Endometrium (tissue), 2 donors: Measurements from ENCODE around the gene NSA2.
"Not testable (repeated sequence)": the region's sequence is repeated elsewhere in the genome, so short reads cannot be mapped to it uniquely, and the experiment has no call there.

Experiments
- FAIRE-seq: peaks from 2 replicates; lab custom pipeline; 2012; peaks lifted over from hg19 to GRCh38; lab: Jason Lieb, UNC
- donor health status: control.
- donor health status: control.

Gene NSA2

DNA sequence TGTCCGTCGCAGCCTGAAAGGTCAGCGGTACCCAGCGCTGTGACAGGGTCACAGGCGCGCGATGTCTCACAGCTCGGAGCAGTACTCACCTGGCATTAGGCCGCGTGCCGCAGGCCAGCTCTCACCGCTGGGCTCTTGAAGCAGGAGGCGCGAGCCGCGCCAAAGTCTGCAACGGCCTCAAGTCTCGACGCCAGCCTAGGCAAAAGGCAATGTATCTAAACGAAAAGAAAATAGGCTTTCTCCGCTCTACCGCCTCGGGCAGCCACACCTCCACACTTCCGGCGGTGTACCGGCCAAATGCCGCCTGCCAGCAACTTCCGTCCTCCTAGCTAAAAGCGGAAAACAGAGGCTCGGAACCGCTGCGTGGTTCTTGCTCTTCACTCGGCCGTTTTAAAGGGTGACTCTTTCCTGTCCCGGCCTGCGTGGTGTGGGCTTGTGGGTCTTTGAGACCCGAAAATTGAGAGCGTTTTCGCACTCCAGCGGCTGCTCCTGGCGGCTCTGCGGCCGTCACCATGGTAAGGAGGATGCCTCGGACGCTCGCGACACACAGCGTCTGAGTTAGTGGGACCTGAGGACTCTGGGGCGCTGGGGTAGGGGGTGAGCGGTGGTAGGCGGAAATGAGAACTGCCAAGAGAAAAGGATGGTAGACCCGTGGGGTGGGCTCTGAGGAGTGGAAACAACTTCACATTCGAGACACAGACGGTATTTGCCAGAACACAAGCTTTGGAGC lies at the start of gene NSA2, which contains the start of gene GFM2:
Gene NSA2 (plus strand): TSS at position 401 of the 730 bp plus-strand sequence. CDS start 112 bp downstream, at position 513.
Gene GFM2 (minus strand): TSS at position 269 of the 730 bp plus-strand sequence. CDS start 3,375 bp downstream, outside the sequence.
- peak; percentile 61 for FAIRE-seq

GRCh38 chr5:74717596-74717995 lies 49.5 kb upstream of the NSA2 start:
- FAIRE-seq: no peak

- no peak for FAIRE-seq
Measured at GRCh38 chr5:74722271-74722670, 44.8 kb upstream of the NSA2 start.

DNA sequence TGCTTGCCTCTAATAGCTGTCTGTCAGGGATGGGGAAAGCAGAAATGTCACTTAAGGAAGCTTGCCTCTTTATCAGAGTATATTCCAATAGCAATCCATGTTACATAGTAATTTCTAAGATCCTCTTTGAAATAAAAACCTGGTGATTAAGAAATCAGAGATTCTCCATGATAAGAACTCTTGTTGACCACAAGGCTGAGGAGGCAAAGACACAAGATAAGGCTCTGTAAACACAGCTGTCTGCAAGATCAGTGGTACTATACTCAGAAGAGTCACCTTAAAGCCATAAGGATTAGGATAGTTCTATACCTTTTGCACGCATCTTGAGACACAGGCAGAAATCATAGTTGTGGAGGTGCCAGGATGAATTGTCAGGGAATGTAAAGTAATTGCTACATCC lies 41.7 kb upstream of the NSA2 start:
- no peak for FAIRE-seq

DNA sequence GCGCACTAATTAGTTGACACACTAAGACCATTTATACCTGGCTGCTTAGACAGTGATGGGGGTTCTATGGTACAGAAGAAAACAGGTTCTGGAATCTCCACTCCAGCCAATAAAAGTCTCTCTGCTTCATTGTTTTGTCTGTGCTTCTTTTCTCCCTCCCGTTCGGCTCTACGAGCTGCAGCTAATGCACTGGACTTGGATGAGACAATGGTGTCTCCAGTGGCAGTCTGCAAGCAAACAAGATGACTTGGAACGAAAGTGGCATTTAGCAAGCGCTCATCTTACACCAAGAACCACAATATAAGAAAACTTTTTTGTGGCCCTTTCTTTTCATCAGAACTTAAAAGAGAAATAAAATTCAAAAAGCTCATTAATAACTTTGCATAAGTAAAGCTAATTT lies 30.3 kb upstream of the NSA2 start:
- FAIRE-seq: no peak

GRCh38 chr5:74738406-74738805 lies 28.6 kb upstream of the NSA2 start:
- no peak for FAIRE-seq

GRCh38 chr5:74748742-74749141 lies 18.3 kb upstream of the NSA2 start:
- FAIRE-seq: not testable (repeated sequence)

DNA sequence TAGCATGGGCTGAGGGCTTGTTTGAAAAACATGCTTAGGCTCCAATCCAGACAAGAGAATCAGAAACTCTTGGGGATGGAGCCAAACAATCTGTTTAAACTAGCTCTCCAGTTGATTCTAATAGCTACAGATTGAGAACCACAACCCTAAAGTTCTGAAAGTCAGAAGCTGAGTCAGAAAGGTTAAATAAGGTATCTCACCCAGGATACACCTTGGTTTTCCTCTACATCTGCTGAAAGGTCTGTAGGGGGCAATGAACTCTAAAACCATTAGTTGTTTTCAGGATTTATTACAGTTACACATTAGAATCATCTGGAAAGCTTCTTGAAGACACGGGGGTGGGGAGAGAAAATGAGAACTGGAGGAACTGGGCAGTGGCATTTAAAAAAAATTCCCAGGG lies 5.8 kb upstream of the NSA2 start:
- FAIRE-seq: no peak

DNA sequence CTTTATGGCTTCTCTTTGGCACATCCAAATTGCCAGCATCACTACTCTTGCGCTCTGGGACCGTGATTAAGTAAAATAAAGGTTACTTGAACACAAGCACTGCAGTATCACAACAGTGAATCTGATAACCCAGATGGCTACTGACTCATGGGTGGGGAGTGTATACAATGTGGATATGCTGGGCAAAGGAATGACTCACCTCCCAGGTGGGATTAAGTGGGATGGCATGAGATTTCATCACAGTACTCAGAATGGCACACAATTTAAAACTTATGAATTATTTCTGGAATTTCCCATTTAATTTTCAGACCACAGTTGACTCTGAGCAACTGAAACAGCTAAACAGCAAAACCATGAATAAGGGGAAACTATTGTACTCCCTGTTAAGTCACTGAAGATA lies 4.5 kb upstream of the NSA2 start:
- FAIRE-seq: no peak

DNA sequence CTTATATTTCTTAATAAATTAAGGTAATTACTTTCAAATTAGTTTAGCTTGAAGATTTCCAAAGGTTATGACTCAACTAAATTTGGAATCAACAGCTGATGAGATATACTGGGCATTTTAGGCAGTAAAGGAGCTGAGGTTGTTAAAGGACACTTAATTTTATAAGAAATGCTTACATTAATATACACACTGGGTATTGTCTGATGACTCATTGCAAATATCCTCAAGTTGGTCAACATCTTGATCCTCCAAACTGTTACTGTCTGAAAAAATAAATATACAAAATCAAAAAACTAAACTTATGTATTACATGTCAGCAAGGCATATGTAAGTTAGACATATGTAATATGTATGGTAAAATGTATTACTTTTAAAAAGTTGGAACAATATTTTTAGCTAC lies 3.5 kb upstream of the NSA2 start:
- no peak for FAIRE-seq

GRCh38 chr5:74765201-74765600 lies 1.8 kb upstream of the NSA2 start:
- FAIRE-seq: no peak

DNA sequence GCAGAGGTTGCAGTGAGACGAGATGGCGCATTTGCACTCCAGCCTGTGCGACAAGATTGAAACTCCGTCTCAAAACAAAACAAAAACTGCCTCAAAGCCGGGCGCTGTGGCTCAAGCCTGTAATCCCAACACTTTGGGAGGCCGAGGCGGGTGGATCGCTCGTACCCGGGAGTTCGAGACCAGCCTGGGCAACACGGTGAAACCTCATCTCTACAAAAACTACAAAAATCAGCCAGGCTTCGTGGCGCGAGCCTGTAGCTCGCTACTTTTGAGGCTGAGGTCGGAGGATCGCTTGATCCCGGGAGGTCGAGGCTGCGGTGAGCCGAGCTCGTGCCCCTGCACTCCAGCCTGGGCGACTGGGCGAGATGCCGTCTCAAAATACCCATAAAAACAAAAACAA lies 1.1 kb upstream of the NSA2 start:
- FAIRE-seq: no peak

DNA sequence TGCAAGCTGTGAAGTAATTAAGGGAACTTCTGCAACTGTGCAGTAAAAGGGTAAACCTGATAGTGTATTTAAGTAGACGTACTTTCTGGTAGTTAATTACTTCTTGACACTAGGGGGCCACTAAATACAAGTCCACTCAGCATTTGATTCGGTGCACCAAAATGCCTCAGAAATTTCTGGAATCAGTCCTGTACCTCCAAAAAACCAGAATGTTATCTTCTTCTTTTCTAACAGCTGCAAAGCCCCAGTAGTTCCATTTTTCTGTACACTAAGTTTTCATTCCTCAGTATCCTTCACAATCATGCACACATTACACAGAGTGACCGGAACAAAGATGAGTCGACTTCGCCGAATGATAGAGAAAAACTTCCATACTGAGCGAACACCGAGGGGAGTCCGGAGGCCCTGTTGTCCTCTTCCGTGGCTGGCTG lies 616 bp upstream of the NSA2 start:
- FAIRE-seq: no peak

- no peak for FAIRE-seq
Measured at GRCh38 chr5:74767579-74767913, 497 bp downstream of the NSA2 start.

GRCh38 chr5:74772359-74772758 lies 5.3 kb downstream of the NSA2 start:
- FAIRE-seq: no peak

GRCh38 chr5:74778609-74779008 lies 11.6 kb downstream of the NSA2 start:
- no peak for FAIRE-seq

DNA sequence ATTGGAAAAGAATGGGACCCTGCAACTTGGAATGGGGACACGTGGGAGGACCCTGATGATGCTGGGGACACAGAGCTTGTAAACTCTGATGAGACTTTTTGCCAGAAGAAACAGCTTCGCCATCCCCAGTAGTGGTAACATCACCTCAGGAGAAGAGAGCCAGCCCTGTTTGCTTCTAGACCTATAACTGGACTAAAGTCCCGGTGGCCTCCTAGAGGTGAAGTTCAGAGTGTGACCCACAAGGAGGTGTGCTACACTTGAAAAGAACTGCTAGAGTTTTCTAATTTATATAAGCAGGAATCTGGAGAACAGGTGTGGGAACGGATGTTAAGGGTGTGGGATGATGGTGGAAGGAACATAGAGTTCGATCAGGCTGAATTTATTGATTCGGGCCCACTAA lies 19.8 kb downstream of the NSA2 start:
- FAIRE-seq: no peak

GRCh38 chr5:74787424-74787823 lies 20.4 kb downstream of the NSA2 start:
- FAIRE-seq: no peak

DNA sequence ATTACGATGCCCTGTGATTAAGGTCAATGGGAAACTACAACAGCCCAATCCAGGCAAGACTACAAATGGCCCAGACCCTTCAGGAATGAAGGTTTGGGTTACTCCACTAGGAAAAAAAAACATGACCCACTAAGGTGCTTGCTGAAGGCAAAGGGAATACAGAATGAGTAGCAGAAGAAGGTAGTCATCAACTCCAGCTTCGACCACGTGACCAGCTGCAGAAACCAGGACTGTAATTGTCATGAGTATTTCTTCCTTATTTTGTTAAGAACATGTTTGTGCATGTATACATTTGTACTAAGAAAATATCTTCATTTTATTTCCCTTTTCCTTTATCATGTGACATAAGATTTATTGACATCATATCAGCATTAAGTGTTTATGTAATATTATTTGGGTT lies 24.6 kb downstream of the NSA2 start:
- not testable (repeated sequence) for FAIRE-seq

DNA sequence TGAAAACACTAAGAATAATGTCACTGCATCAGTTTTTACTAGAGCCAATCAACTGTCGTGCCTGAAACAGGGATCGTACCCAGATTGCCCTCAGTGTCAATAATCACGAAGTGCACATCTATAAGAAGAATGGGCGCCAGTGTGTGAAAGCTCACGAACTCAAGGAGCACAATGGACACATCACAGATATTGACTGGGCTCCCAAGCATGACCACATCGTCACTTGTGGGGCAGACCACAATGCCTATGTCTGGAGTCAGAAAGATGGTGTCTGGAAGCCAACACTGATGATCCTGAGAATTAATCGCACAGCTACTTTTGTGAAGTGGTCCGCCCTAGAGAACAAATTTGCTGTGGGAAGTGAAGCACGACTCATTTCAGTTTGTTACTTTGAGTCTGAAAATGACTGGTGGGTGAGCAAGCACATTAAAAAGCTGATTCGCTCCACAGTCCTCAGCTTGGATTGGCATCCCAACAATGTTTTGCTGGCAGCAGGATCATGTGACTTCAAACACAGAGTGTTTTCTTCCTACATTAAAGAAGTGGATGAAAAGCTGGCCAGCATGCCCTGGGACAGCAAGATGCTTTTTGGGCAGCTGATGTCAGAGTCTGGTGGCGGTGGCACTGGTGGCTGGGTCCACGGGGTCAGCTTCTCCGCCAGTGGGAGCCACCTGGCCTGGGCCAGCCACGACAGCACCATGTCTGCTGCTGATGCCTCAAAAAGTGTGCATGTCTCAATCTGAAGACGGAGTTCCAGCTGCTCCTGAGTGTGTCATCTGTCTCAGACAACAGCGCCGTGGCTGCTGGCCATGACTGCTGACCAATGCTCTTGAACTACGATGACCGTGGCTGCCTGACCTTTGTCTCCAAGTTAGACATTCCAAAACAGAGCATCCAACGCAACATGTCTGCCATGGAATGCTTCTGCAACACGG lies 32.2 kb downstream of the NSA2 start:
- no peak for FAIRE-seq

- no peak for FAIRE-seq
Measured at GRCh38 chr5:74801197-74801596, 34.1 kb downstream of the NSA2 start.

DNA sequence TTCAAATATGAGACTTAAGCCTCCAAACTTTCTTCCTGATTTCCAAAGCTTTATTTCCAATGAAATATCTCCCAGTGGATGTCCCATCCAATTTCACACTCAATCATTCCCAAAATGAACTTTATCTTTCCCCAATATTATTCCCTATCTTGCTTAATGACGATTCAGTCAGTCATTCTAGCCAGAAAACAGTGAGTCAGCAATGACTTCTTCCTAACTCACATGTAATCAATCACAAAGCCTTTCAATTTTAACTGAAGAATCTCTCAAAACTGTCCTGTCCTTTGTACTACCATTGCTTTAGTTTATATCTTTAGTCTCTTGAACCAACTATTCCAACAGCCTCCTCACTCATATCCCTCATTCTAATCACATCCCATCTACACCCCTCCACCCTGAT lies 34.9 kb downstream of the NSA2 start:
- FAIRE-seq: no peak

GRCh38 chr5:74810915-74811314 lies 43.9 kb downstream of the NSA2 start:
- FAIRE-seq: no peak
